ENCODE results near the gene STRA8.
A peak's percentile ranks its signal among the peaks of the same experiment; 100 is the strongest.
"Not testable (repeated sequence)": the region's sequence is repeated elsewhere in the genome, so short reads cannot be mapped to it uniquely, and the experiment has no call there.

Gene STRA8

GRCh38 chr7:135207406-135208101 is 26.1 kb upstream of the STRA8 start:
- TF ChIP-seq CTCF (IDR thresholded peaks at IDR 0.05; ENCODE audit: insufficient read depth, low read length, missing control alignments) = no peak
- no peak overlapping the region for H3K4me3 ChIP-seq (ENCODE audit: low read depth, low read length)
- POLR2A ChIA-PET = no interaction called here
- no peak for DNase-seq (ENCODE audit: low read depth, low spot score)
- CTCF ChIA-PET = interaction anchor here (1.1 kb wide), 1 partner anchor 12 kb away, joined by 3 read pairs; no protein-coding TSS in a partner anchor

GRCh38 chr7:135208102-135208793 is 25.4 kb upstream of the STRA8 start:
- CTCF ChIA-PET = interaction anchor here (1.1 kb wide), 1 partner anchor 13 kb away, joined by 3 read pairs; no protein-coding TSS in a partner anchor
- POLR2A ChIA-PET = interaction anchor here (1.4 kb wide), 1 partner anchor 11 kb away, joined by 3 read pairs; no protein-coding TSS in a partner anchor

GRCh38 chr7:135209225-135209834 is 24.3 kb upstream of the STRA8 start:
- no peak for TF ChIP-seq CTCF (IDR thresholded peaks at IDR 0.05; ENCODE audit: insufficient read depth, low read length, missing control alignments)
- no peak overlapping the region for H3K4me3 ChIP-seq (ENCODE audit: low read depth, low read length)

More at GRCh38 chr7:135208102-135208793, 25.4 kb upstream of the STRA8 start:
- DNase-seq (ENCODE audit: low read depth, low spot score) = no peak
- no peak overlapping the region for H3K4me3 ChIP-seq (ENCODE audit: low read depth, low read length)
- TF ChIP-seq CTCF (IDR thresholded peaks at IDR 0.05; ENCODE audit: insufficient read depth, low read length, missing control alignments) = no peak

GRCh38 chr7:135210888-135211178 is 22.8 kb upstream of the STRA8 start:
- POLR2A ChIA-PET = interaction anchor here (0.6 to 1.0 kb wide), 2 partner anchors 10 to 43 kb away, joined by 3 read pairs; no protein-coding TSS in a partner anchor
- CTCF ChIA-PET = interaction anchor here (0.7 to 1.9 kb wide), 6 partner anchors 12 to 524 kb away, joined by 3 to 5 read pairs (median 3); partner anchors contain the start of genes AGBL3 and CYREN
- TF ChIP-seq CTCF (IDR thresholded peaks at IDR 0.05; ENCODE audit: insufficient read depth, low read length, missing control alignments) = no peak
- DNase-seq (ENCODE audit: low read depth, low spot score) = no peak
- peak overlapping the region; percentile 80 for H3K4me3 ChIP-seq (ENCODE audit: low read depth, low read length)

More at GRCh38 chr7:135209225-135209834, 24.3 kb upstream of the STRA8 start:
- CTCF ChIA-PET = interaction anchor here (1.1 kb wide), 1 partner anchor 16 kb away, joined by 3 read pairs; no protein-coding TSS in a partner anchor
- POLR2A ChIA-PET = interaction anchor here (0.8 to 1.4 kb wide), 2 partner anchors 12 to 13 kb away, joined by 3 to 5 read pairs; no protein-coding TSS in a partner anchor
- DNase-seq (ENCODE audit: low read depth, low spot score) = no peak

- TF ChIP-seq CTCF (IDR thresholded peaks at IDR 0.05; ENCODE audit: insufficient read depth, low read length, missing control alignments) = peak; percentile 3
- POLR2A ChIA-PET = interaction anchor here (1.0 kb wide), 1 partner anchor 11 kb away, joined by 3 read pairs; no protein-coding TSS in a partner anchor
- DNase-seq (ENCODE audit: low read depth, low spot score) = no peak
- CTCF ChIA-PET = interaction anchor here (1.0 to 1.9 kb wide), 5 partner anchors 17 to 525 kb away, joined by 3 to 5 read pairs (median 4); partner anchors contain the start of gene CYREN
- H3K4me3 ChIP-seq (ENCODE audit: low read depth, low read length) = peak within 1 kb of the TSS; percentile 80
These were observed 22.3 kb upstream of the STRA8 start, which contains the start of gene WDR91 for GRCh38 chr7:135211179-135211945. Gene WDR91, minus strand, starts transcription at chr7:135211526. Its CDS starts 24 bp downstream, at chr7:135211502.

- POLR2A ChIA-PET; DNase-seq (ENCODE audit: low read depth, low spot score): not testable (repeated sequence)
- peak overlapping the region; percentile 71 for H3K4me3 ChIP-seq (ENCODE audit: low read depth, low read length)
- CTCF ChIA-PET = interaction anchor here (1.5 to 1.9 kb wide), 3 partner anchors 34 to 62 kb away, joined by 3 to 5 read pairs (median 5); partner anchors contain the start of gene CYREN
These were observed 21.5 kb upstream of the STRA8 start for GRCh38 chr7:135211946-135212685.

All from AG04449 (cell line).